ENCODE data around the gene PGM5.
A peak's percentile ranks its signal among the peaks of the same experiment; 100 is the strongest.

The PGM5 gene

GRCh38 chr9:68562461-68562860 is 206.1 kb downstream of the PGM5 start:
- TF ChIP-seq POLR2AphosphoS5 (IDR thresholded peaks at IDR 0.05; ENCODE audit: low read depth, low read length), result no peak
- FAIRE-seq (no peak), DNase-seq (ENCODE audit: insufficient read length, low spot score) (no peak)

GRCh38 chr9:68567565-68567964 is 211.2 kb downstream of the PGM5 start:
- TF ChIP-seq POLR2AphosphoS5 (IDR thresholded peaks at IDR 0.05; ENCODE audit: low read depth, low read length) (no peak), TAF1 (IDR thresholded peaks at IDR 0.05; ENCODE audit: low read depth, low read length) (no peak), POLR2A (IDR thresholded peaks at IDR 0.05; ENCODE audit: low read depth, low read length) (no peak), PAX5 (IDR thresholded peaks at IDR 0.05; ENCODE audit: insufficient read depth, low read length, severe bottlenecking) (no peak), SPI1 (IDR thresholded peaks at IDR 0.05; ENCODE audit: low read depth, low read length) (no peak), POU2F2 (IDR thresholded peaks at IDR 0.05; ENCODE audit: low read depth, low read length) (no peak)
- DNase-seq (ENCODE audit: insufficient read length, low spot score) (no peak), FAIRE-seq (no peak)

- DNase-seq (ENCODE audit: insufficient read length, low spot score), result no peak
- TF ChIP-seq POLR2AphosphoS5 (IDR thresholded peaks at IDR 0.05; ENCODE audit: low read depth, low read length), result no peak
- FAIRE-seq, result no peak
Observed at GRCh38 chr9:68574150-68574549, 217.7 kb downstream of the PGM5 start.

DNA sequence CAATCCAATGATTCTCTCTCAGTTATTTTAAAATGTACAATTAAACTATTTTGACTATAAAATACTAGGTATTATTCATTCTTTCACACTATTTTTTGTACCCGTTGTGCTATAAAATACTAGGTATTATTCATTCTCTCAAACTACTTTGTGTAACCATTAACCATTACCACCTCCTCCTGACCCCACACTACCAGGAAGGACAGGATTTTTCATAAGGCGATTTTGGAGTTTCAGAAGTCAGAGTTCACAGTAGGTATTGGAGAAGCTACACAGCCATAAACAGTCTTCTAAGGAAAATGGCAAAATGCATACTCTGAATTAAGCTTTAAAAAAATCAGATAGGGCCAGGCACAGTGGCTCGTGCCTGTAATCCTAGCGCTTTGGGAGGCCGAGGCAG is 219.4 kb downstream of the PGM5 start:
- no peak for TF ChIP-seq PAX5 (IDR thresholded peaks at IDR 0.05; ENCODE audit: insufficient read depth, low read length, severe bottlenecking)
- TF ChIP-seq POLR2AphosphoS5 (IDR thresholded peaks at IDR 0.05; ENCODE audit: low read depth, low read length), result no peak
- TF ChIP-seq POU2F2 (IDR thresholded peaks at IDR 0.05; ENCODE audit: low read depth, low read length), result no peak
- no peak for TF ChIP-seq POLR2A (IDR thresholded peaks at IDR 0.05; ENCODE audit: low read depth, low read length)
- TF ChIP-seq SPI1 (IDR thresholded peaks at IDR 0.05; ENCODE audit: low read depth, low read length), result no peak
- no peak for TF ChIP-seq TAF1 (IDR thresholded peaks at IDR 0.05; ENCODE audit: low read depth, low read length)
- DNase-seq (ENCODE audit: insufficient read length, low spot score) (no peak), FAIRE-seq (no peak)

- TF ChIP-seq TAF1 (IDR thresholded peaks at IDR 0.05; ENCODE audit: low read depth, low read length) (no peak), SPI1 (IDR thresholded peaks at IDR 0.05; ENCODE audit: low read depth, low read length) (peak; percentile 96)
- DNase-seq (ENCODE audit: insufficient read length, low spot score), result no peak
- peak; percentile 68 for FAIRE-seq
Observed at GRCh38 chr9:68577774-68578591, 221.6 kb downstream of the PGM5 start.
